HG02943 (cell line): Measurements from ENCODE around the gene EIF3F.

ENCODE experiments used
- ATAC-seq: cut with Tn5 transposase; IDR thresholded peaks from one replicate; pipeline ENCODE4 v1.9.1; 2021; ENCODE audit warnings: mild to moderate bottlenecking, low read depth, moderate library complexity; ENCODE audit not compliant: unreplicated experiment

EIF3F gene

DNA sequence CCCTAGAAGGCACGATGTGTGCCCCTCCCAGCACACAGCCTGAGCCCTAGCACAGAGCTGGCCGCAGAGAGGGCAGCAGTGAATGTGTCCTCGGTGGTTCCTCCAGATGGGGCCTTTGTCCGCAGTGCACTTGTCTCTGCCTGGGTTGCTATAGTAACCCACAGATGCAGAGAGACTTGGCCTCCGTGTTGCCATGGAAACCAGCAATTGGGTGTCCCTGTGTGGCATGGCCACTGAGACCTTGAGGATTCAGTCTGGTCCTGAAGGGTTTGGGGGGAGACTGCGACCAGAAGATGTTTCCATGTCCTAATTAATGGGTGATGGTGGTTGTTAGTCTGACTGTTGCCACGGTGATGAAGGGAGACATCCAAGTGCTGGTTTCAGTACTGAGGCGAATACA is 51.3 kb downstream of the EIF3F start:
- ATAC-seq, result no peak

DNA sequence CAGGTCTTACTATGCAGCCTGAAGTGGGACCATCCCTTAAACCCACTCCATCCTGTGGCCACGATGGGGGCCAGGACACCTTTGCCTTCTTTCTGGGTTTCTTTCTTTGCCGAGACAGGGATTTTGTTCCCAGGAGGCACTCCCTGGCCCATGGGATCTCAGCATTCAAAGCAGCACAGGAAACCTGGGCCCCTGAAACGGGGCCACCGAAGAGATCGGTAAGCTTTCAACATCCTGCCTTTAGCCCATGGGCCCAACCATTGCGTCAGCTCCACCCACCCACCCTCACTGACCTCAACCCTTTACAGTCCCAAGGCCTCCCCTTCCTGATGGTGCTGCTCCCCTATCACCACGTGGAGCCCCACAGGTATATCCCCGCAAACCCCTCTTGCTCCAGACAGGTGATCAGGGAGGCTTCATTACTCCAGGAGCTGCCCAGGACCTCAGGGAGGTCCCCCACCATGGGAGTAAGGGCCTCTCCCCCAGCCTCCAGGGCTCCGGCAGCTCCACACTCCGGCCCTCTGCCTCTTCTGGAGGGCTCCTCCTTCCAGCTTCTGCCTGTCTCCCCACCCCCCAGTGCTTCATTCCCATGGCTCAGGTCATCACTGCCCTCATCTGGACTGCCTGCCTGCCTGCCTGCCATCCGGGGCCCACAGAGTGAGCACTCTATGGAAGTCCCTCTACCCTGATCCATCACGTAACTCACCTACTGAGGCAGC is 51.8 kb downstream of the EIF3F start:
- ATAC-seq, result no peak

DNA sequence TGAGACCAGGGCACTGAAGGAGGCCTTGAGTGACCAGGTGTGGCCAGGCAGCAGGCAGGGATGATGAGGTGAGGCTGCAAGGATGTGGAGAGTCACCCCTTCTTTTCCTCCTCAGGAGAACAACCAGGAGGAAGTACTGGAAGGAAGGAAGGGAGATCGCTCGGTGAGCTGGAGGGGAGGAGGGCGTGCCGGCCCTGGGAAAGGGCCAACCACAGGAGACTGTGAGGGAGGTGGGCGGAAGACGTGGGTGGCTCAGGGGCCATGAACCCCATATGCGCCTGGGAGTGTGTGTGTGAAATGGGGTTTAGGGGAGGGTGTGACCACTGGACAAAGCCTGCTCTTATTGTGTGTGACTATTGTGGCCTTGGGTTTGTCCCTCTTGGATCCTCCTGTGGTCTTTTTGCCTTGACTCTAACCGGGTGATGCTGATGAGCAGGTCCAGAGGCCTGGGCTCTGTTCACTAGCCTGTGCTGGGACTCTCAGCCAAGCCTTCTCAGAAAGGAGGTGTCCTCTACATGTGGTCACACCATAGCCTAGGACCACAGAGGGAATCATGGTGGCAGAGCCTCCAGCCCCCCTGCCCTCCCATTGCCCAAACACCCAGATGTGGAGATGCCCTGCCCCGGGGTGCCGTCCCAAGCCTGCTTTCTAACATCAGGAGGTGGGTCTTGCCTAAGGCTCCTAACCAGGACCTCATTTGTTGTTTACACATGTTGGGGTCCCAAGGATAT is 52.6 kb downstream of the EIF3F start:
- no peak for ATAC-seq

DNA sequence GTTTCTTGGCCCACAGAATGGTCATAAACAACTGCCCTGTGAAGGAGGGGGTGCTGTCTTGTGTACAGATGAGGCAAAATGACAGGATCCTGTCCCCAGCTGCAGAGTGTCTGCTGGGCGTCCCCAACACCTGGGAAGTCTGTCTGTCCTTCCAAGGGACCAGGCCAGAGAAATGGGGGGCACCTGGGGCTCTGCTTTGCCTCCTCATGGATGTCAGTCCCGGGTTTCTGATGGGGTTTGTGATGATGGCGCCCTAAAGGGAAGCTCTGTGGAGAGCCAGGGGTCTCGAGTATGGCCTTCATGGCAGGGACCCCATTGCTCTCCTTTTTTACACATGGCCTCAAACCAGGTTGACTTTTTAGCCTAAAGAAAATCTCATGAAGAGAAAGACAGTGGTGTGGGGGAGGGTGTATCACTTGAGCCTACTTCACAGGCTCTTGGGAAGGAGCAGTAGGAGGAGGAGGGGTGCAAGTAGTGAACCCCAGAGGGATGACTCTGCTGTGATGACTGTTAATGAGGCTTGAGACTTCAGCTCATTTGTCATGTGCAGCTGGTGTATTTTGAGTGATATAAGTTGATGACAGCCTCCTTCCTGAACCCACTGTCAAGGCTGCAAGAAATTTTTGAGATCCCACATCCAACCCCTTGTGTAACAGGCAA is 53.3 kb downstream of the EIF3F start:
- no peak for ATAC-seq

DNA sequence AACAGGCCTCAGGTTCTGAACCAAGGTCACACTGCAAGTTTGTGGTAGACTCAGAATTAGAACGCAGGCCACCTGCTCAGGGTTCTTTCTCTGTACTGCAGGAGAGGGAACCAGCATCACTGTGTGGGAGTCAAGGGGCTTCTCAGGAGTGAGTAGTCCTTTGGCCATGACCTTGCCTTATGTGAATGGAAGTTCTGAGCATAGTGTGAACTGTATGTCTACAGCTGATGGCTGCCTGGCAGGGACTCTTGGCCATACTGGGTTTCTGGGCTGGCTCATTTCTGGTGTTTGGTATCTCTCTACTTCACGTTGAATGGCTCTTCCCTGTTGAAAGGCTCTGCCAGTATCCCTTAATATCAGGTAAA is 53.8 kb downstream of the EIF3F start:
- ATAC-seq, result no peak

DNA sequence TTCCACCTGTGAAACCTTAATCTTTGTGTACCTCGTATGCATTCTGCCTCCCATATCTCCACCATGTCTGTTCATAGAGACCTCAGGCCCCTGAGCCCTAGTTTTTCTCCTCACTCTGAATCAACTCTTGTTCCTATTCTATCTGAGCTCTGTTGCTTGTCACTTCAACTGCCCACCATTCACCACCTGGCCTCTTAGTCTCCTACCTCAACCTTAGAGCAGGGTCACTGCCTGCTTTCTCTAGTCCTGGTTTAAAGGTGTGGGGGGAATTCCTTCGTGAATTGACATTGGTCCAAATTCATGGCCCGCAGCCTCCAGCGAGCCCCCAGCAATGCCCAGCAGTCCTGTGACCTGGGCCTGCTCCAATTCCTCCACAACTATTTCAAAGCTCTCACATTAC is 54.4 kb downstream of the EIF3F start:
- no peak for ATAC-seq

DNA sequence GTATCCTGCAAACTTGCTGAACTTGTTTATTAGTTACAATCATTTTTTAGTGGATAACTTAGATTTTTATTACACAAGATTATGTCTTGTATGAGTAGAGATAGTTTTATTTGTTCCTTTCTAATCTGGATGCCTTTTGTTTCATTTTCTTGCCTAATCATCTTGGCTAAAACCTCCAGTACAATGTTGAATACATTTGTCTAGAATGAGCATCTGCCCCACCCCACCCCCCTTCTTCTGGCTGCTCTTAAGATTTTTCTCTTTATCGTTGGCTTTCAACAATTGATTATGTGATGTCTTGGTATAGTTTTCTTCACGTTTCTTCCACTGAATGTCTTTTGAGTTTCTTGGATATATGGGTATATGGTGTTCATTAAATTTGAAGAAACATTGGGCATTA is 56.6 kb downstream of the EIF3F start:
- ATAC-seq, result no peak

DNA sequence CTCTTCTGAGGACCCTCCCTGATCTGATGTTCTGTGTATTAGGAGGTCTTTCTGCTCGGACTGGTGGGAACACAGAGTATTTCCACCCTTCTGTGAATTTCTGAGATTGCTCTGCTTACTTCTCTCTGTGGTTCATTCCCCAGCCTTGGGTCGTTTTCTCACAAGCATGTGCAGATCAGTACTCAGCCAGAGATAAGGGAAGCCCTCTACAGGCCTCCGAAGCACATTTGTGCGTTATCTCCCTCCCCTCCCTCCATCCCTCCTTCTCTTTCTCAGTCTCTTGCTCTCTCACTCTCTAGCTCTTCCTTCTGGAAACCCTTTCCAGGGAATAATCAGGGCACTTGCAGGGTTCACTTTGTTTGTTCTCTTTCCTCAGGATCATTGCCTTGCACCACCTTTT is 58.7 kb downstream of the EIF3F start:
- ATAC-seq, result no peak

DNA sequence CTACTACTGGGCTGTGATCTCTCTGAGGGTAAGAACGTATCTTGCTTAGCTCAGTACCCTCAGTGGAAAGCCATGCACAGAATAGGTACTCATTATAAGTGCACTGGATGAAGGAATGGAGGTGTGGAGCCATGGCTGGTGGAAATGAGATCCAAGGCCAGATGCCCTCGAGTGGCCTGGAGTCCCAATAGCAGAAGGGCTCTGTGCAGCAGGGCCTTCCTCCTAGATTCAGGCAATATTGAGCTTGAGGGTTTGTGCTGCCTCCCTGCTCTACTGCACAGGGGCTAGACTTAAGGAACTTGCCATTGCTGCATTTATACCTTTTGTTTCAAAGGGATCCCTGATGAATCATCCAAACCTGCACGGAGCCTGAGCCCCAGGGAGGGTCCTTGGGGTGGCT is 60.2 kb downstream of the EIF3F start:
- ATAC-seq, result no peak

DNA sequence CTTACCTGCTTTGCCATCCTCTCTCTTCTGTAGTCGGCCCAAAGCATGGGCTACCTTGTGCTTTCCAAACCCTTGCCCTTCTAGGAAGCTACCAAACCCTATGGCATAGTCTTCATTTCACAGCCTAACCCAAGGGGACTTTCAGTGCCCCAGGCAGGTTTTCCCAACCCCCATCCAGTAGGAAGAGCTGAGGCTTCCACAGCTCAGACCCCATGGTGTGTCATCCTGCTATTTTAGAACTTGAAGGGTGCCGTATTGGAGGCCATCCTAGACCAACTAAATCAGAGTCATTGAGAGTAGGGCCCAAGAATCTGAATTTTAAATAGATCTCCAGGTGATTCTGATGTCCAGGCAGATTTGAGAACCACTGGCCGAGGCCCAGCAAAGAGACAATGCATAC is 61.9 kb downstream of the EIF3F start:
- no peak for ATAC-seq
